Ishikawa (cell line): Measurements from ENCODE around the gene KCTD11.

Experiments used
- CEBPB ChIP-seq: IDR thresholded peaks from 2 replicates; pipeline ENCODE4 v1.6.1; 2012
- CREB1 ChIP-seq: IDR thresholded peaks from 2 replicates; pipeline ENCODE4 v1.6.1; 2012; ENCODE audit warnings: low read depth
- EGR1 ChIP-seq: IDR thresholded peaks from 2 replicates; pipeline ENCODE4 v1.6.1; 2012
- EP300 ChIP-seq: IDR thresholded peaks from 2 replicates; pipeline ENCODE4 v1.6.1; 2012; ENCODE audit warnings: borderline replicate concordance
- FOXM1 ChIP-seq: IDR thresholded peaks from 2 replicates; pipeline ENCODE4 v1.6.1; 2012; ENCODE audit warnings: low read depth, borderline replicate concordance
- MAX ChIP-seq: IDR thresholded peaks from 2 replicates; pipeline ENCODE4 v1.6.1; 2012
- NFIC ChIP-seq: IDR thresholded peaks from 2 replicates; pipeline ENCODE4 v1.6.1; 2012
- RAD21 ChIP-seq: IDR thresholded peaks from 2 replicates; pipeline ENCODE4 v1.6.1; 2012; ENCODE audit warnings: low read depth
- REST ChIP-seq: IDR thresholded peaks from 2 replicates; pipeline ENCODE4 v1.6.1; 2012; ENCODE audit warnings: low read depth, mild to moderate bottlenecking
- TAF1 ChIP-seq: IDR thresholded peaks from 2 replicates; pipeline ENCODE4 v1.6.1; 2012; ENCODE audit warnings: low read depth, mild to moderate bottlenecking
- TCF12 ChIP-seq: IDR thresholded peaks from 2 replicates; pipeline ENCODE4 v1.6.1; 2012; ENCODE audit warnings: low read depth
- TEAD4 ChIP-seq: IDR thresholded peaks from 2 replicates; pipeline ENCODE4 v1.6.1; 2012
- USF1 ChIP-seq: IDR thresholded peaks from 2 replicates; pipeline ENCODE4 v1.6.1; 2012
- YY1 ChIP-seq: IDR thresholded peaks from 2 replicates; pipeline ENCODE4 v1.6.1; 2012; ENCODE audit warnings: low read depth
- ZBTB7A ChIP-seq: IDR thresholded peaks from 2 replicates; pipeline ENCODE4 v1.6.1; 2012; ENCODE audit warnings: low read depth

Gene KCTD11

GRCh38 chr17:7308625-7309433 lies 43.1 kb upstream of the KCTD11 start:
- no peak; the same call in 1 of the 2 replicates for TF ChIP-seq NFIC
- no peak for TF ChIP-seq CEBPB
- no peak for TF ChIP-seq RAD21
- TF ChIP-seq MAX: no peak; the same call in 1 of the 2 replicates
- peak; percentile 46; the same call in 1 of the 2 replicates for TF ChIP-seq REST
- TF ChIP-seq TAF1: peak; percentile 52

- no peak for TF ChIP-seq NFIC
- TF ChIP-seq RAD21: no peak
- TF ChIP-seq MAX: no peak
- TF ChIP-seq REST: no peak
- TF ChIP-seq FOXM1: no peak
- no peak for TF ChIP-seq USF1
- no peak for TF ChIP-seq TEAD4
- no peak for TF ChIP-seq EGR1
- TF ChIP-seq CEBPB: no peak
Measured at GRCh38 chr17:7309628-7310027, 42.3 kb upstream of the KCTD11 start.

GRCh38 chr17:7311110-7311705 lies 40.8 kb upstream of the KCTD11 start:
- TF ChIP-seq TAF1: no peak
- no peak for TF ChIP-seq USF1
- no peak for TF ChIP-seq FOXM1
- TF ChIP-seq CREB1: no peak
- TF ChIP-seq EGR1: no peak
- no peak for TF ChIP-seq ZBTB7A
- no peak for TF ChIP-seq CEBPB
- TF ChIP-seq TEAD4: no peak
- TF ChIP-seq EP300: no peak
- TF ChIP-seq YY1: no peak
- no peak for TF ChIP-seq MAX
- no peak for TF ChIP-seq NFIC
- TF ChIP-seq REST: no peak
- TF ChIP-seq RAD21: no peak
- TF ChIP-seq TCF12: no peak

GRCh38 chr17:7312432-7313087 lies 39.4 kb upstream of the KCTD11 start:
- TF ChIP-seq ZBTB7A: no peak
- no peak for TF ChIP-seq CEBPB
- TF ChIP-seq TCF12: no peak
- no peak for TF ChIP-seq TAF1
- no peak for TF ChIP-seq REST
- TF ChIP-seq FOXM1: no peak
- no peak for TF ChIP-seq YY1
- TF ChIP-seq TEAD4: no peak
- TF ChIP-seq EP300: no peak
- TF ChIP-seq RAD21: no peak
- no peak for TF ChIP-seq MAX
- no peak for TF ChIP-seq NFIC
- TF ChIP-seq USF1: no peak
- no peak for TF ChIP-seq CREB1
- no peak for TF ChIP-seq EGR1
